VCaP (cell line): ENCODE results near the gene TRIM33.

ENCODE experiments used
- H3K27ac ChIP-seq: fragments of 450-650 bp; 2 replicates; pipeline ENCODE4 v1.5.1; 2017
- TF ChIP-seq, protein P1 (sequence below): fragments of 450-650 bp; conservative IDR thresholded peaks from 2 replicates; pipeline ENCODE4 v1.5.1; 2017; ENCODE audit warnings: mild to moderate bottlenecking, moderate library complexity

TRIM33 gene

DNA sequence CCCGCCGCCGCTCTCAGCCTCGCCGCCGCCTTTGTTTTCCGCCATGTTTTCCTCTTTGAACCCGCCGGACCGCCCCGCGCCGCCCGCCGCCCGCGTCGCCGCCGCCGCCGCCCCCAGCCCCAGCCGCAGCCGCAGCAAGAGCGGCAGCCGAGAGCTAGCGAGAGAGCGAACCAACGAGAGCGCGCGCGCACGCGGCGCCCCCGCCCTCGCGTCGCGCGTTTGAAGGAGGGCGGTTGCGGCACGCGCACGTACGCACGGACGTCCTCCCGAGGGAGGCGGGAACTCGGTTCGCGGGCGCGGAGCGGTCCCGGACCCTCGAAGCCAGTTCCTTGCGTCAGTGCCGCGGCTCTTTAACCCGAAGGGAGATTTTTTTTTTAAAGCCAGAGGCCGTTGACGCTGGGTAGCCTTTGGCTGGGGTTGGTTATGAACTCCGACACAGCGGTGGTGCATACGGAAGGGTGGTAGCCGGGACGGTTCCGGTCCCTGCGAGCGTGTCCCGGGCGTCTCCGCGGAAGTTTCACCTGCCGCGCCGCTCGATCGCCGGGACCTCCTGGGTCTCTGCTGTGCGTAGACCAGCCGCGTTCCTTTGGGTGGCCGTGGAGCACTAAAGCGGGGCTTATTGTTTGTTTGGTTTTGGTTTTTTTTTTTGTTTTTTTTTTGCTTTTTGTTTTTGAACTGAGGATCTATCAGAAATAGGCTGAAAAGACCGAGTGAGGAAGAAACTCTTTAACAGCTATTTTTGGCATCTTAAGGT is at the start of gene TRIM33:
Gene TRIM33, minus strand, starts transcription at position 172 of the 754 bp plus-strand sequence. Its CDS starts 127 bp downstream, at position 45.
- TF ChIP-seq, protein P1, sequence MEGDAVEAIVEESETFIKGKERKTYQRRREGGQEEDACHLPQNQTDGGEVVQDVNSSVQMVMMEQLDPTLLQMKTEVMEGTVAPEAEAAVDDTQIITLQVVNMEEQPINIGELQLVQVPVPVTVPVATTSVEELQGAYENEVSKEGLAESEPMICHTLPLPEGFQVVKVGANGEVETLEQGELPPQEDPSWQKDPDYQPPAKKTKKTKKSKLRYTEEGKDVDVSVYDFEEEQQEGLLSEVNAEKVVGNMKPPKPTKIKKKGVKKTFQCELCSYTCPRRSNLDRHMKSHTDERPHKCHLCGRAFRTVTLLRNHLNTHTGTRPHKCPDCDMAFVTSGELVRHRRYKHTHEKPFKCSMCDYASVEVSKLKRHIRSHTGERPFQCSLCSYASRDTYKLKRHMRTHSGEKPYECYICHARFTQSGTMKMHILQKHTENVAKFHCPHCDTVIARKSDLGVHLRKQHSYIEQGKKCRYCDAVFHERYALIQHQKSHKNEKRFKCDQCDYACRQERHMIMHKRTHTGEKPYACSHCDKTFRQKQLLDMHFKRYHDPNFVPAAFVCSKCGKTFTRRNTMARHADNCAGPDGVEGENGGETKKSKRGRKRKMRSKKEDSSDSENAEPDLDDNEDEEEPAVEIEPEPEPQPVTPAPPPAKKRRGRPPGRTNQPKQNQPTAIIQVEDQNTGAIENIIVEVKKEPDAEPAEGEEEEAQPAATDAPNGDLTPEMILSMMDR: no peak
- H3K27ac ChIP-seq: peak within 1 kb of the TSS; percentile 93

DNA sequence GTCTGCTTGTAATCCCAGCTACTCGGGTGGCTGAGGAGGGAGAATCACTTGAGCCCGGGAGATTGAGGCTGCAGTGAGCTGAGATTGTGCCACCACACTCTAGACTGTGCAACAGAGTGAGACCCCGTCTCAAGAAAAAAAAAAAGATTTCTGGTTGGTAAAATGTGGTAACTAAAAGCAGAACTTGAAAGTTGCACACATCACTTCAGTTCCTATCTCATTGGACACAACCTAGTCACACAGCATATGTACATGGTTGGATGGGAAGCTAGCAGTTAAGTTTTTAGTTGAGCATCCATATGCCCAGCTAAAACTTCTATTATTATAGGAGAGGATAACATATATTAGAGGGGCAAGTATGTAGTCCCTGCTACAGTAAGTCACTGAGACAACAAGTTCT is 48.4 kb upstream of the TRIM33 start:
- H3K27ac ChIP-seq: no peak overlapping the region
- TF ChIP-seq, protein P1: no peak

DNA sequence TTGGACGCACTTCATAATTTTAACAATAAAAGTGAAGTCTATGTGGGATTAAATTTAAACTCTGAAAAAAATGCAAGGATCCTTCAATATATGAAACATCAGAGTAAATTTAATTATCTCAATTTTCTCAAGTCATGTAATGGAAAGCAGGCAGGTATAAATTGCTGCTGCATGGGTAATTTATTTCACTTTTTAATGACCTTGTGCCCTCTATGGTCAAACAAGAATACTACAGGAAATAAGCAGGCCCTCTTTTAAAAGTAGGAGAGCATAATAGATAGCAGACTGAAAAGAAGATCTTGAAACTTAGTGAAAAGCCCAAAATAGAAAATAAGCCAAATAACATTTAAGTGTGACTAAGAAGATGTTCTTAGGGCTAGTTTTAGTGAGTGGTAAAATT is 47.5 kb upstream of the TRIM33 start:
- H3K27ac ChIP-seq: no peak overlapping the region
- TF ChIP-seq, protein P1: peak; percentile 74

DNA sequence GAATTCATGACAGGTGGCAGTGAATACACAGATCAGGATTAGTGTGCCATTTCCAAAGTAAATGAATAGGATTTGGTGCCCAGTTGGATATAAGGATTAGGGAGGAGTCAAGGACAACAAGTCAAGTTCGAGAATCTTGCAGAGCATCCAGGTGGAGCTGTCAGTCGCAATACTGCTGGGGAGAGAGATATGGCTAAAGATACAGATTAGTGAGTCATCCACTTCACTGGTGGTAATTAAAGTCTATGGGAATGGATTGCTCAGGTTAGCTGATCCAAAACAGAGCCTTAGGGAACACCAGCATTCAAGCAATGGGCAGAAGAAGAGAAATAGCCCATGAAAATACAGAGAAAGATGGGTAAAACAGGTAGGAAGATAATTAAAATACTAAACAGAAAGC is 43.6 kb upstream of the TRIM33 start:
- H3K27ac ChIP-seq: no peak overlapping the region
- TF ChIP-seq, protein P1: no peak

DNA sequence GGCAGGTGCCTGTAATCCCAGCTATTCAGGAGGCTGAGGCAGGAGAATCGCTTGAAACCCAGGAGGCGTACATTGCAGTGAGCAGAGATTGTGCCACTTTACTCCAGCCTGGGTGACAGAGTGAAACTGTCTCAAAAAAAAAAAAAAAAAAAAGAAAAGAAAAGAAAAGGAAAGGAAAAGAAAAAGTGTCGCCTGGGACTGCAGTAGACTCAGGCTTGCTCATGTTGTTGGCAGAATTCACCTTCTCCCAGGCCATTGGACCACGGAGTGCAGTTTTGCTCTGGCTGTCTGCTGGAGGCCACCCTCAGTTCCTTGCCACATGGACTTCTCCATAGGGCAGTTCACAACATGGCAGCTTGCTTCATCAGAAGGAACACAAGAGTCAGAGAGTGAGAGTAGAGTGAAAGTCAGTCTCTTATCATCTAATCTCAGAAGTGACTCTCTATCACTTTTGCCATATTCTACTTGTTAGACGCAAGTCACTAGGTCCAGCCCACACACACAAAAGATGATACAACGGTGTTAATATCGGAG is 41.2 kb upstream of the TRIM33 start:
- TF ChIP-seq, protein P1: no peak
- no peak overlapping the region for H3K27ac ChIP-seq

DNA sequence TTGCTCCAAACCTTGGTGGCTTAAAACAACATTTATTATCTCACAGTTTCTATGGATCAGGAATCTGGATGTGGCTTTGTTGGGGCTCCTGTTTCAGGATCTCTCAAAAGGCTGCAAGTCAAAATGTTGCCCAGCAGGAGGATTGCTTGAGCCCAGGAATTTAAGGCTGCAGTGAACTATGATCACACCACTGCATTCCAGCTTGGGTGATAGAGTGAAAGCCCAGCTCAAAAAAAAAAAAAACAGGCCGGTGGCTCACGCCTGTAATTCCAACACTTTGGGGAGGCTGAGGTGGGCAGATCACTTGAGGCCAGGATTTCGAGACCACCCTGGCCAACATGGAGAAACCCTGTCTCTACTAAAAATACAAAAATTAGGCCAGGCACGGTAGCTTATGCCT is 40.4 kb upstream of the TRIM33 start:
- TF ChIP-seq, protein P1: no peak
- H3K27ac ChIP-seq: no peak overlapping the region

DNA sequence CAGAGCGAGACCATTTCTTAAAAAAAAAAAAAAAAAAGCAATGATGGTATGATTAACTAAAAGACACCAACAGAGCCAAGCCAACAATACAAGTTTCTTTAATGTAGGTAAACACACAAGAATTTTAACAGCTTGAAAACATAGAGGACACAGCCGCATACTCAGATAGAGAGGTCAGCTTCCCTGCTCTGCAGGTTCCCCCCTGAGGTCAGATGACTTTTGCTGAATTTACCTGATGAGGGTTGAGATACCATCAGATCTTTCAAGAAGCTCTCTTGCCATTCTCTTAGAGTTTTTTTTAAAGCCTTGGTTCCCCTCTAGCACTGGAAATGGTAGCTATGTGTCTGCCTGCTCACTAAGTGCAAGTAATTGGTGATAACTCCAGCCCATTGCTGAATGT is 39.3 kb upstream of the TRIM33 start:
- TF ChIP-seq, protein P1: no peak
- no peak overlapping the region for H3K27ac ChIP-seq
